Esophagus mucosa (tissue), 1 donor: ENCODE measurements around the gene KRT17. TPM values are rescaled to one million over a fixed set of nuclear protein-coding genes. Genes with fewer than 3 reads are reported as not detected.

Experiments used
- ATAC-seq: fragments of 200-7000 bp; cut with Tn5 transposase; one replicate; pipeline ENCODE4 v1.9.1; 2020
- total RNA-seq: library from RNA; stranded (reverse); gene quantifications from one replicate; pipeline ENCODE4 v1.2.4, GENCODE V29; 2023
- donor health status: DM: yes; HTN: yes; CAD: no.

KRT17 gene
- 380 TPM for total RNA-seq

- peak; percentile 65 for ATAC-seq
These were observed at the start of gene KRT17 for GRCh38 chr17:41624208-41625101. Gene KRT17 (minus strand): TSS chr17:41624575. CDS start chr17:41624509, 66 bp downstream.

GRCh38 chr17:41672153-41672552, 47.8 kb upstream of the KRT17 start:
- no peak for ATAC-seq

- no peak for ATAC-seq
These were observed 43.1 kb upstream of the KRT17 start for GRCh38 chr17:41667280-41668041.

- peak; percentile 68 for ATAC-seq
These were observed 42.4 kb upstream of the KRT17 start for GRCh38 chr17:41666708-41667279.

GRCh38 chr17:41666237-41666641, 41.9 kb upstream of the KRT17 start:
- peak; percentile 1 for ATAC-seq

GRCh38 chr17:41665566-41666236, 41.3 kb upstream of the KRT17 start:
- ATAC-seq, result peak; percentile 85

GRCh38 chr17:41664587-41665565, 40.5 kb upstream of the KRT17 start:
- no peak for ATAC-seq

- no peak for ATAC-seq
These were observed 39.7 kb upstream of the KRT17 start for GRCh38 chr17:41664172-41664457.

- ATAC-seq, result peak; percentile 6
These were observed 39.2 kb upstream of the KRT17 start for GRCh38 chr17:41663451-41664171.

GRCh38 chr17:41660221-41660711, 35.9 kb upstream of the KRT17 start:
- ATAC-seq, result no peak

GRCh38 chr17:41659427-41660212, 35.2 kb upstream of the KRT17 start:
- ATAC-seq, result no peak

- ATAC-seq, result no peak
These were observed 34.5 kb upstream of the KRT17 start for GRCh38 chr17:41658846-41659245.

- no peak for ATAC-seq
These were observed 33.6 kb upstream of the KRT17 start for GRCh38 chr17:41657936-41658335.

GRCh38 chr17:41657176-41657754, 32.9 kb upstream of the KRT17 start:
- ATAC-seq, result no peak

GRCh38 chr17:41656249-41657023, 32.1 kb upstream of the KRT17 start:
- ATAC-seq, result no peak

GRCh38 chr17:41655611-41656111, 31.3 kb upstream of the KRT17 start:
- ATAC-seq, result peak; percentile 70

- no peak for ATAC-seq
These were observed 30.6 kb upstream of the KRT17 start for GRCh38 chr17:41654678-41655607.
